ENCODE results near the gene COL15A1.
"Not testable (repeated sequence)": the region's sequence is repeated elsewhere in the genome, so short reads cannot be mapped to it uniquely, and the experiment has no call there.

The COL15A1 gene

GRCh38 chr9:98911042-98911441 is 32.7 kb upstream of the COL15A1 start:
- Histone ChIP-seq H4K20me1 (ENCODE audit: insufficient read depth, low read length) (no peaks in the 10 kb centered on the region), H3K4me1 (ENCODE audit: low read length) (no peaks in the 10 kb centered on the region), H3K79me2 (ENCODE audit: low read length) (no peaks in the 10 kb centered on the region), H3K9me3 (ENCODE audit: insufficient read depth, low read length) (no peaks in the 10 kb centered on the region), H3K27me3 (ENCODE audit: low read depth, low read length) (no peaks in the 10 kb centered on the region), H3K36me3 (replicated peaks; ENCODE audit: low read depth, low read length) (no peaks in the 10 kb centered on the region), H2AFZ (ENCODE audit: low read depth, low read length) (no peak overlapping the region), H3K4me2 (ENCODE audit: low read length) (no peak overlapping the region), H3K27ac (ENCODE audit: low read length) (no peak overlapping the region), H3K4me3 (ENCODE audit: low read length) (no peak overlapping the region), H3K9ac (ENCODE audit: low read length) (no peak overlapping the region)
- TF ChIP-seq EZH2phosphoT487 (IDR thresholded peaks at IDR 0.05; ENCODE audit: low read depth) (no peak), CTCF (IDR thresholded peaks at IDR 0.05; ENCODE audit: low read depth, low read length) (no peak)

GRCh38 chr9:98911738-98912137 is 32.0 kb upstream of the COL15A1 start:
- not testable (repeated sequence) for H3K4me1 ChIP-seq (ENCODE audit: low read length); H2AFZ ChIP-seq (ENCODE audit: low read depth, low read length); H3K27me3 ChIP-seq (ENCODE audit: low read depth, low read length); H3K27ac ChIP-seq (ENCODE audit: low read length); H3K9ac ChIP-seq (ENCODE audit: low read length); H3K4me3 ChIP-seq (ENCODE audit: low read length); H3K4me2 ChIP-seq (ENCODE audit: low read length); H3K36me3 ChIP-seq (replicated peaks; ENCODE audit: low read depth, low read length); H4K20me1 ChIP-seq (ENCODE audit: insufficient read depth, low read length); H3K9me3 ChIP-seq (ENCODE audit: insufficient read depth, low read length); H3K79me2 ChIP-seq (ENCODE audit: low read length)

- Histone ChIP-seq H3K9me3 (ENCODE audit: insufficient read depth, low read length) (no peaks in the 10 kb centered on the region), H4K20me1 (ENCODE audit: insufficient read depth, low read length) (no peaks in the 10 kb centered on the region), H3K36me3 (replicated peaks; ENCODE audit: low read depth, low read length) (no peaks in the 10 kb centered on the region), H3K4me3 (ENCODE audit: low read length) (no peak overlapping the region), H3K27ac (ENCODE audit: low read length) (no peak overlapping the region), H2AFZ (ENCODE audit: low read depth, low read length) (no peak overlapping the region), H3K4me1 (ENCODE audit: low read length) (no peaks in the 10 kb centered on the region), H3K27me3 (ENCODE audit: low read depth, low read length) (no peaks in the 10 kb centered on the region), H3K9ac (ENCODE audit: low read length) (no peak overlapping the region), H3K79me2 (ENCODE audit: low read length) (no peaks in the 10 kb centered on the region), H3K4me2 (ENCODE audit: low read length) (no peak overlapping the region)
- TF ChIP-seq EZH2phosphoT487 (IDR thresholded peaks at IDR 0.05; ENCODE audit: low read depth) (no peak), CTCF (IDR thresholded peaks at IDR 0.05; ENCODE audit: low read depth, low read length) (no peak)
Observed at GRCh38 chr9:98912450-98912849, 31.3 kb upstream of the COL15A1 start.

GRCh38 chr9:98913044-98913443 is 30.7 kb upstream of the COL15A1 start:
- Histone ChIP-seq H3K36me3 (replicated peaks; ENCODE audit: low read depth, low read length) (no peaks in the 10 kb centered on the region), H3K4me1 (ENCODE audit: low read length) (no peaks in the 10 kb centered on the region), H3K9ac (ENCODE audit: low read length) (no peak overlapping the region), H2AFZ (ENCODE audit: low read depth, low read length) (no peak overlapping the region), H3K27ac (ENCODE audit: low read length) (no peak overlapping the region), H3K9me3 (ENCODE audit: insufficient read depth, low read length) (no peaks in the 10 kb centered on the region), H3K4me2 (ENCODE audit: low read length) (no peak overlapping the region), H3K4me3 (ENCODE audit: low read length) (no peak overlapping the region), H4K20me1 (ENCODE audit: insufficient read depth, low read length) (no peaks in the 10 kb centered on the region), H3K79me2 (ENCODE audit: low read length) (no peaks in the 10 kb centered on the region), H3K27me3 (ENCODE audit: low read depth, low read length) (no peaks in the 10 kb centered on the region)
- TF ChIP-seq CTCF (IDR thresholded peaks at IDR 0.05; ENCODE audit: low read depth, low read length) = no peak
- no peak for TF ChIP-seq EZH2phosphoT487 (IDR thresholded peaks at IDR 0.05; ENCODE audit: low read depth)

GRCh38 chr9:98913705-98914104 is 30.0 kb upstream of the COL15A1 start:
- no peaks in the 10 kb centered on the region for H3K9me3 ChIP-seq (ENCODE audit: insufficient read depth, low read length)
- no peaks in the 10 kb centered on the region for H3K36me3 ChIP-seq (replicated peaks; ENCODE audit: low read depth, low read length)
- H3K4me2 ChIP-seq (ENCODE audit: low read length) = no peak overlapping the region
- no peak overlapping the region for H3K27ac ChIP-seq (ENCODE audit: low read length)
- no peak overlapping the region for H2AFZ ChIP-seq (ENCODE audit: low read depth, low read length)
- no peak overlapping the region for H3K9ac ChIP-seq (ENCODE audit: low read length)
- TF ChIP-seq CTCF (IDR thresholded peaks at IDR 0.05; ENCODE audit: low read depth, low read length) = no peak
- no peak for TF ChIP-seq EZH2phosphoT487 (IDR thresholded peaks at IDR 0.05; ENCODE audit: low read depth)
- H3K79me2 ChIP-seq (ENCODE audit: low read length) = no peaks in the 10 kb centered on the region
- no peaks in the 10 kb centered on the region for H3K4me1 ChIP-seq (ENCODE audit: low read length)
- H3K27me3 ChIP-seq (ENCODE audit: low read depth, low read length) = no peaks in the 10 kb centered on the region
- no peak overlapping the region for H3K4me3 ChIP-seq (ENCODE audit: low read length)
- no peaks in the 10 kb centered on the region for H4K20me1 ChIP-seq (ENCODE audit: insufficient read depth, low read length)
